Measurements from ENCODE around the gene OBI1.

Gene OBI1
- 11.4 to 52.5 (median 45.1) reads per million in 9 experiments for total RNA-seq

GRCh38 chr13:78658630-78659449 is at the start of gene OBI1:
Gene OBI1 (minus strand): TSS chr13:78659155. CDS start chr13:78659120, 35 bp downstream.
- ATAC-seq (replicated peaks) (peak; percentile 98), DNase-seq (peak; percentile 89 to 92 (median 91))
- Mint-ChIP-seq H3K27ac (peak within 1 kb of the TSS; percentile 98 to 99), H3K4me1 (ENCODE audit: low read depth in 2 of 2) (peaks cover 30 to 35% of the 10 kb centered on the region in 2 donors), H3K4me3 (peak within 1 kb of the TSS; percentile 100), H3K9me3 (no peaks in the 10 kb centered on the region), H3K36me3 (ENCODE audit: insufficient read depth) (peaks cover 25% of the 10 kb centered on the region), H3K27me3 (no peaks in the 10 kb centered on the region)

- H3K4me3 Mint-ChIP-seq = no peak overlapping the region
- no peaks in the 10 kb centered on the region for H3K9me3 Mint-ChIP-seq
- H3K27me3 Mint-ChIP-seq = peaks cover 30 to 36% of the 10 kb centered on the region in 2 donors
- DNase-seq (no peak), ATAC-seq (replicated peaks) (no peak)
- H3K27ac Mint-ChIP-seq = no peak overlapping the region
- H3K4me1 Mint-ChIP-seq (ENCODE audit: low read depth in 2 of 2) = no peaks in the 10 kb centered on the region
- H3K36me3 Mint-ChIP-seq (ENCODE audit: insufficient read depth) = no peaks in the 10 kb centered on the region
Measured at GRCh38 chr13:78701383-78701782, 42.4 kb upstream of the OBI1 start.

DNA sequence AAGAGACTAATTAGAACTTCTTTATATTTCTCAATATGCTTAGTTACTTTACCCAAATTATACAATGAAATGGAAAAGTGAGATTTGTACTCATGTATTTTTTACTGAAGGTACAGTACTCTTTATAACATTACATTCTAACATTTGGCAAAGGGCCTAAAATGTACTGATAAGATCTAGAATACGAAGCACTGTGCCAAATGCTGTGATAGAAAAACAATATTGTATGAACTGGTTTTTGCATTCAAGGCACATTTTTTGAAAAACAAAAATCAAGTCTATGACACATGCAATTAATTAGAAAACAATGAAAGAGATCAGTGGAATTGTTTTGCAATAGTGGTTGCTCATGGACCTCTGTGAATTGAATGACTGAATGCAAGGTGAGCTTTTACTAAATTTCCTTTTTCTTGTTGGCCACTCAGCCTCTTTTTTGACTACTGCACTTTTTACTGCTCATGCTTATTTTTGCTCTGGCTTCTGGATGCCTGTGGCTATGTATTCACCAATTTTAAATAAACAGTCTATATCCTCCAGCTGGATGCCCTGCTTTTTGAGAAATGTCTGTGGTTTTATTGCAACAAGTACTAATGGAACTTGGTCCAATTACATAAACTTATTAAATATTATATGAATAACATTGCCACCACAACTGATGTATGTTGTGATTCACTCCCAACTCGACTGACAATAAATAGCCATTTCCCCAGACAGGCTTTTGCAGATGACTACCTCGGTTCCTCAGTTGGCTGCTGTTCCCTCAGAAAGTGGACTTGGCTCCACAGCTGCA is 41.4 kb upstream of the OBI1 start:
- Mint-ChIP-seq H3K36me3 (ENCODE audit: insufficient read depth) (no peaks in the 10 kb centered on the region), H3K27me3 (peaks cover 30 to 46% of the 10 kb centered on the region in 2 donors), H3K9me3 (no peaks in the 10 kb centered on the region), H3K4me1 (ENCODE audit: low read depth in 2 of 2) (no peaks in the 10 kb centered on the region), H3K27ac (no peak overlapping the region), H3K4me3 (no peak overlapping the region)
- DNase-seq (no peak), ATAC-seq (replicated peaks) (no peak)

- no peak for ATAC-seq (replicated peaks)
- no peak for DNase-seq
- H3K36me3 Mint-ChIP-seq (ENCODE audit: insufficient read depth) = no peaks in the 10 kb centered on the region
- no peak overlapping the region for H3K4me3 Mint-ChIP-seq
- no peaks in the 10 kb centered on the region for H3K4me1 Mint-ChIP-seq (ENCODE audit: low read depth in 2 of 2)
- H3K9me3 Mint-ChIP-seq = no peaks in the 10 kb centered on the region
- H3K27me3 Mint-ChIP-seq = peaks cover 28 to 36% of the 10 kb centered on the region in 2 donors
- no peak overlapping the region for H3K27ac Mint-ChIP-seq
Measured at GRCh38 chr13:78689011-78689410, 30.1 kb upstream of the OBI1 start.

DNA sequence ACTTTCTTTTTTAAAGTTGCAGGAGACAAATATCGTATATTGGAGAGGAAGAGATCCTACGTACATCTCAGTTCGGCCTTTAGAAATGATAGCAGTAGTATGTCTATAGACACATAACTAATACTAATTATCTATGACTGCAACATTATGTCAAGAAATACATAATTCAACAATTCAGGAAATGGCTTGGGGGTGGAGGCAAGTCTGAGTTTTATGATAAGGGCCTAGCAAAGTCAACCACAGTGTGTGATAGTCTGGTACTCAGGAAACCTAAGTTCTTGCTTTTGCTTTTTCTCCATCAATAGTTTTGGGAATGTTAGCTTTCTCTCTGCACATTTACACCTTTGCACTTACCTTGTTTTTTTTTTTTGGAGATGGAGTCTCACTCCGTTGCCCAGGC is 27.5 kb upstream of the OBI1 start:
- Mint-ChIP-seq H3K9me3 (no peaks in the 10 kb centered on the region), H3K27me3 (peaks cover 52 to 54% of the 10 kb centered on the region in 2 donors), H3K4me1 (ENCODE audit: low read depth in 2 of 2) (no peaks in the 10 kb centered on the region), H3K4me3 (no peak overlapping the region), H3K27ac (no peak overlapping the region), H3K36me3 (ENCODE audit: insufficient read depth) (no peaks in the 10 kb centered on the region)
- no peak for ATAC-seq (replicated peaks)
- DNase-seq = no peak

GRCh38 chr13:78680576-78681350 is 21.8 kb upstream of the OBI1 start:
- no peaks in the 10 kb centered on the region for H3K4me1 Mint-ChIP-seq (ENCODE audit: low read depth in 2 of 2)

DNA sequence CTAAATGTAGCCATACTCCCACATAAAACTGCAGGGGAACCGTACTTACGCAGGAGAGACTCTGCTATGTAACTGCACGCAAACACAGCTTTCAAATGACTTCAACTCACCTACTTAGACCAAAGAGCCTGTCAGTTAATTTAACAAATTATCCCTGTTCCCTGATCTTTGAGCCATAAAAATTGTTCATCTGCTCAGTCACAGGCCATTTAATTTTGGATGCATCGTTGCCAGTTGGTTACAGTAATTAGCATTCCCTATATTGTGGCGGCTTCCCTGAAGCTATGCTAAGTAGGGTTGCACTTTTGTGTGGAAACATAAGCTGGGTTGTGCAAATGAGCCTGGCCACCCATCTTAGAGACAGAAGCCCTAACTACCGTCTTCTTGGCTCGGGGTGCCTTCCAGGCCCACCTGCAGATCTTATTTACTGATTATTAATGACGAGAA is 21.2 kb upstream of the OBI1 start:
- Mint-ChIP-seq H3K4me3 (no peak overlapping the region), H3K27me3 (peaks cover 35 to 43% of the 10 kb centered on the region in 2 donors), H3K36me3 (ENCODE audit: insufficient read depth) (no peaks in the 10 kb centered on the region), H3K27ac (no peak overlapping the region), H3K9me3 (no peaks in the 10 kb centered on the region), H3K4me1 (ENCODE audit: low read depth in 2 of 2) (no peaks in the 10 kb centered on the region)
- ATAC-seq (replicated peaks) (no peak), DNase-seq (no peak)

More at GRCh38 chr13:78680576-78681350, 21.8 kb upstream of the OBI1 start:
- H3K27me3 Mint-ChIP-seq = peaks cover 35 to 47% of the 10 kb centered on the region in 2 donors
- no peaks in the 10 kb centered on the region for H3K9me3 Mint-ChIP-seq
- DNase-seq (no peak), ATAC-seq (replicated peaks) (no peak)
- H3K36me3 Mint-ChIP-seq (ENCODE audit: insufficient read depth) = no peaks in the 10 kb centered on the region
- H3K27ac Mint-ChIP-seq = no peak overlapping the region
- no peak overlapping the region for H3K4me3 Mint-ChIP-seq

- DNase-seq = no peak
- Mint-ChIP-seq H3K4me1 (ENCODE audit: low read depth in 2 of 2) (no peaks in the 10 kb centered on the region), H3K4me3 (no peak overlapping the region), H3K36me3 (ENCODE audit: insufficient read depth) (no peaks in the 10 kb centered on the region), H3K27ac (no peak overlapping the region), H3K9me3 (no peaks in the 10 kb centered on the region), H3K27me3 (peaks cover 28 to 42% of the 10 kb centered on the region in 2 donors)
- no peak for ATAC-seq (replicated peaks)
Measured at GRCh38 chr13:78679329-78679728, 20.4 kb upstream of the OBI1 start.

DNA sequence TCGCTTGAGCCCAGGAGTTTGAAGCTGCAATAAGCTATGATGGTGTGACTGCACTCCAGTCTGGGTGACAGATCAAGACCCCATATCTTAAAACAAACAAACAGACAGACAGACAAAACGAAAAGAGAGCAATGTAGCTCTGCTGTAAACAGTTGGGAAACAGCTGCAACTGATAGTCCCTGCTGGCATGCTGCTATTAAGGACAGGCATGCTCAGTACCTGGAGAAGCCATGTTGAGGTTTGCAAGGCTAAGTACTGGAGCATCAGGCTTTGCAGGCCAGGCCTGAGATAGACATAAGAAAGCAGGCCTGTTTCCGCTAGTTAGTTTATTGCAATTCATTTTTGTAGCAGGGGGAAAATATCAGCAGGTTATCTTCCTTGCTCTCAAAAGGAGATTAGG is 16.2 kb upstream of the OBI1 start:
- no peak for DNase-seq
- peaks cover 19 to 36% of the 10 kb centered on the region in 2 donors for H3K27me3 Mint-ChIP-seq
- no peak for ATAC-seq (replicated peaks)
- H3K4me1 Mint-ChIP-seq (ENCODE audit: low read depth in 2 of 2) = no peaks in the 10 kb centered on the region
- no peaks in the 10 kb centered on the region for H3K9me3 Mint-ChIP-seq
- no peak overlapping the region for H3K27ac Mint-ChIP-seq
- H3K4me3 Mint-ChIP-seq = no peak overlapping the region
- H3K36me3 Mint-ChIP-seq (ENCODE audit: insufficient read depth) = peaks cover under 1% of the 10 kb centered on the region

- ATAC-seq (replicated peaks) (no peak), DNase-seq (no peak)
- Mint-ChIP-seq H3K4me3 (no peak overlapping the region), H3K36me3 (ENCODE audit: insufficient read depth) (peaks cover 3% of the 10 kb centered on the region), H3K9me3 (no peaks in the 10 kb centered on the region), H3K4me1 (ENCODE audit: low read depth in 2 of 2) (no peaks in the 10 kb centered on the region), H3K27me3 (peaks cover 20 to 36% of the 10 kb centered on the region in 2 donors), H3K27ac (no peak overlapping the region)
Measured at GRCh38 chr13:78674638-78675037, 15.7 kb upstream of the OBI1 start.

- Mint-ChIP-seq H3K27ac (no peak overlapping the region), H3K4me1 (ENCODE audit: low read depth in 2 of 2) (peaks cover 18 to 21% of the 10 kb centered on the region in 2 donors), H3K27me3 (peaks cover 9 to 10% of the 10 kb centered on the region in 2 donors), H3K36me3 (ENCODE audit: insufficient read depth) (peaks cover 23% of the 10 kb centered on the region), H3K4me3 (no peak overlapping the region), H3K9me3 (no peaks in the 10 kb centered on the region)
- DNase-seq = no peak
- ATAC-seq (replicated peaks) = no peak
Measured at GRCh38 chr13:78662467-78662866, 3.5 kb upstream of the OBI1 start.

DNA sequence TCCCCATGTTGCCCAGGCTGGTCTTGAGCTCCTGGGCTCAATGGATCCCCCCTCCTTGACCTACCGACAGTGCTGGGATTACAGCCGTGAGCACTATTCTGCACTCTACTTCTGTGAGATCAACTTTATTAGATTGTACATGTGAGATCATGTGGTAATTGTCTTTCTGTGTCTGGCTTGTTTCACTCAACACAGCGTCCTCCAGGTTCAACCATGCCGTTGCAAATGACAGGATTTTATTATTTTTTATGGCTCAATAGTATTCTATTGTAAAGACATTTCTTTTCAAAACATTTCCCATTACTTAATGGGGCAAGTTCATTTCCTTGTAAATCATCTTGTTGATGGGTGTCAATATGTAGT is 1.5 kb upstream of the OBI1 start:
- Mint-ChIP-seq H3K4me1 (ENCODE audit: low read depth in 2 of 2) (peaks cover 25 to 27% of the 10 kb centered on the region in 2 donors), H3K36me3 (ENCODE audit: insufficient read depth) (peaks cover 25% of the 10 kb centered on the region), H3K9me3 (no peaks in the 10 kb centered on the region), H3K27me3 (peaks cover 9 to 10% of the 10 kb centered on the region in 2 donors), H3K4me3 (peak overlapping the region; percentile 100), H3K27ac (peak overlapping the region; percentile 98 to 99)
- ATAC-seq (replicated peaks) = no peak
- no peak for DNase-seq
